Gastrocnemius medialis (tissue), 4 donors: ENCODE data around the gene NAV2.

Source experiments
- CTCF ChIP-seq, 5 experiments: fragments of 450-650 bp in 3 of 5; fragments of 200-600 bp in 2 of 5; sonication (generic) in 2 of 5; IDR thresholded peaks in 4 of 5; conservative IDR thresholded peaks in 1 of 5; 1 replicate in 4 of 5; 2 replicates in 1 of 5; pipeline ENCODE4 v1.5.1; 2016 to 2019; ENCODE audit warnings: antibody characterized with exemption in 5 of 5, mild to moderate bottlenecking in 3 of 5, moderate library complexity in 3 of 5
- POLR2A ChIP-seq, 2 donors: fragments of 450-650 bp; IDR thresholded peaks; one replicate each; pipeline ENCODE4 v1.6.1; 2017; ENCODE audit warnings: antibody characterized with exemption in 2 of 2, mild to moderate bottlenecking in 2 of 2, moderate library complexity in 2 of 2

GRCh38 chr11:19806251-19806650 is 93.6 kb downstream of the NAV2 start:
- no peak for TF ChIP-seq CTCF (IDR thresholded peaks at IDR 0.05 in 4 of 5, conservative IDR thresholded peaks at IDR 0.05 in 1 of 5)
- no peak for TF ChIP-seq POLR2A (IDR thresholded peaks at IDR 0.05)
